Bronchial epithelial cell (primary cell): ENCODE results near the gene HOXB3. TPM values are rescaled to one million over a fixed set of nuclear protein-coding genes. Genes with fewer than 3 reads are reported as not detected.

Experiments
- DNase-seq: peaks from one replicate; pipeline ENCODE4 v3.0.0-alpha.2; 2010; ENCODE audit warnings: low read depth
- FAIRE-seq: peaks from 2 replicates; lab custom pipeline; 2011; peaks lifted over from hg19 to GRCh38; lab: Jason Lieb, UNC
- H3K27me3 ChIP-seq: 2 replicates; pipeline ENCODE4 v1.5.1; 2011; ENCODE audit warnings: low read length; ENCODE audit not compliant: control insufficient read depth, insufficient read depth
- H3K36me3 ChIP-seq: 2 replicates; pipeline ENCODE4 v1.5.1; 2011; ENCODE audit warnings: low read length; ENCODE audit not compliant: control insufficient read depth, insufficient read depth
- H3K4me3 ChIP-seq: 2 replicates; pipeline ENCODE4 v1.5.1; 2011; ENCODE audit warnings: mild to moderate bottlenecking, low read depth, low read length, control low read depth
- CTCF ChIP-seq: IDR thresholded peaks from 2 replicates; pipeline ENCODE4 v1.5.1; 2011; ENCODE audit warnings: mild to moderate bottlenecking, moderate library complexity, low read length, control low read depth, inconsistent platforms; ENCODE audit not compliant: insufficient read depth, severe bottlenecking
- total RNA-seq: library from RNA; depleted of rRNA; stranded (reverse); fragments of >200 nt; gene quantifications from 2 replicates; pipeline ENCODE4 v1.2.1, GENCODE V29; 2014

HOXB3 gene
- total RNA-seq, 1 donor from 2014 or later, result not detected

DNA sequence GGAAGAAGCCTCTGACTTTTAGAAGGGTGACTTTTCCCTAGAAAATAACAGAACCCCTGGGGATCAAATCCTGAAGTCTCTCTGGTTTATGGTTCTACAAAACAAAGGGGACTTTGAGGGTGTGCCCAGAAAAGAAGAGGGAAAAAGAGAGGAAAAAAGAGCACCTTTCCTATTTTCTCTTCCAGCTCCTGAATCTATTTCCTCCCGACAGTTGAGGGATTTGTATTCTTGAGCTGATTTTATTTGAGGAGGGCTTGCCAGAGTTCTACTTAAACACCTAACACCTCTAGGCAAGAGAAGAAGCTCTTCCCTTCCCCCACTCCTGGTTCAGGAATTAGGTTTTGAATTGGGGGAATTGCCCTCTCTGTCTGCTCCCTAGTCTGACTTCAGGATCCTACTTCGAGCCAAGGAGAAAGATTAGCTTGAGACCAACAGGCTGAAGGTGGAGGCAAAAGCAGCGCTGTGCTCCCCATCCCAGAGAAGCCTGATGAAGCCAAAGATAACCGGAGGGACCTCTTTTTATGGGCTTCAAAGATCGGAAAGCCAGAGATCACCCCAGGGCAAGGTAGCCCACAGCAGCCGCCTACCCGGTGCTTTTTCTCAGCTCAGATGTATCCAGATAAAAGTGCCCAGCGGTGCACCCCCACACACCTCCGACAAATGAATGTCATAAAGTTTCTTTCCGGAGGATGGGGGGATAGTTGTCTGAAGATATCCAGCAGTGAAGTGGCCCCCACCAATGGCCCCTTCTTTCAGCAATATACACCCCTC lies 796 bp downstream of the HOXB3 start:
- no peak for FAIRE-seq
- peaks cover 79% of the 10 kb centered on the region for H3K27me3 ChIP-seq
- H3K4me3 ChIP-seq, result no peak overlapping the region

GRCh38 chr17:48588528-48588927 lies 1.5 kb downstream of the HOXB3 start:
- TF ChIP-seq CTCF, result no peak
- Histone ChIP-seq H3K36me3 (no peaks in the 10 kb centered on the region), H3K4me3 (no peak overlapping the region), H3K27me3 (peaks cover 81% of the 10 kb centered on the region)
- FAIRE-seq, result no peak
- DNase-seq, result no peak

More for the DNA sequence above, 796 bp downstream of the HOXB3 start:
- TF ChIP-seq CTCF, result no peak
- H3K36me3 ChIP-seq, result no peaks in the 10 kb centered on the region
- DNase-seq, result no peak

GRCh38 chr17:48588074-48588415 lies 2.0 kb downstream of the HOXB3 start:
- peaks cover 81% of the 10 kb centered on the region for H3K27me3 ChIP-seq
- no peak overlapping the region for H3K4me3 ChIP-seq
- no peak for FAIRE-seq

DNA sequence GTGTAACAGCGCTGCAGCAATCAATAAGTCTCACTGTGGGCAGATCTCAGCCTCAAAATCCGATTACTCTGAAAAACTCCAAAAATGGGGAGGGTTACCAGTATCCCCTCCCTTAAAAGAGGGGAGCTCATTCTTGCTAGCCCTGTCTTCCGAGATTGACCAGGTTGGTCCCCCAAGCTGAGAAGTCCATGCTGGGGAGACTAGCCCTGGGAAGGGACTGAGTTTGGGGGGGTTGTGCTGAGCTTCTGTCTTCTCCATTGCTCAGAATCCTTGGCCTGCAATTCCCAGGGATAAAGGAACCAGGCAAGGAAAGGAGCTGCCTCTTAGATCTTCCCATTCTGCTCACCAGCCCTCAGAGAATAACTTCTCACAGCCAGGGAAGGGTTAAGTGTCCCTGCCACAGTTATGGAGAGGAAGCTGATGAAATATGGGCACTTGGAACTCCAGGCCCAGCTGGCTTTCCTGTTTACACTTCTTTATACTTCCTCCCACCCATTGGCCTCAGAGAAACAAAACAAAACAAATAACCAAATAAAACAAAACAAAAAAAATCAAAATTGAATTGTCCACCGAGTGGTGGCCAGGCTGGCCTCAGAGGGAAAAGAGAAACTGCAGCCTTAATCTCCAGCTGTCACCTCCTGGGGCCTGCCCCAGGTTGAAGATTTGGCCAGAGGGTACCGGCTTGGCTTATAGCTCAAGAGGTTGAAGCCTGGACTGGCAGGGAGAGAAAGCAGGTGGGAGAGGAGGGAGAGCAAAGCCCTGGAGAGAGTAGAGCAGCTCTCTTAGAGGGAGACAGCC lies 2.6 kb downstream of the HOXB3 start:
- no peak for DNase-seq
- H3K36me3 ChIP-seq, result no peaks in the 10 kb centered on the region
- TF ChIP-seq CTCF, result no peak
- FAIRE-seq, result no peak
- H3K27me3 ChIP-seq, result peaks cover 81% of the 10 kb centered on the region
- no peak overlapping the region for H3K4me3 ChIP-seq

More at GRCh38 chr17:48588074-48588415, 2.0 kb downstream of the HOXB3 start:
- no peak for TF ChIP-seq CTCF
- no peaks in the 10 kb centered on the region for H3K36me3 ChIP-seq
- no peak for DNase-seq

DNA sequence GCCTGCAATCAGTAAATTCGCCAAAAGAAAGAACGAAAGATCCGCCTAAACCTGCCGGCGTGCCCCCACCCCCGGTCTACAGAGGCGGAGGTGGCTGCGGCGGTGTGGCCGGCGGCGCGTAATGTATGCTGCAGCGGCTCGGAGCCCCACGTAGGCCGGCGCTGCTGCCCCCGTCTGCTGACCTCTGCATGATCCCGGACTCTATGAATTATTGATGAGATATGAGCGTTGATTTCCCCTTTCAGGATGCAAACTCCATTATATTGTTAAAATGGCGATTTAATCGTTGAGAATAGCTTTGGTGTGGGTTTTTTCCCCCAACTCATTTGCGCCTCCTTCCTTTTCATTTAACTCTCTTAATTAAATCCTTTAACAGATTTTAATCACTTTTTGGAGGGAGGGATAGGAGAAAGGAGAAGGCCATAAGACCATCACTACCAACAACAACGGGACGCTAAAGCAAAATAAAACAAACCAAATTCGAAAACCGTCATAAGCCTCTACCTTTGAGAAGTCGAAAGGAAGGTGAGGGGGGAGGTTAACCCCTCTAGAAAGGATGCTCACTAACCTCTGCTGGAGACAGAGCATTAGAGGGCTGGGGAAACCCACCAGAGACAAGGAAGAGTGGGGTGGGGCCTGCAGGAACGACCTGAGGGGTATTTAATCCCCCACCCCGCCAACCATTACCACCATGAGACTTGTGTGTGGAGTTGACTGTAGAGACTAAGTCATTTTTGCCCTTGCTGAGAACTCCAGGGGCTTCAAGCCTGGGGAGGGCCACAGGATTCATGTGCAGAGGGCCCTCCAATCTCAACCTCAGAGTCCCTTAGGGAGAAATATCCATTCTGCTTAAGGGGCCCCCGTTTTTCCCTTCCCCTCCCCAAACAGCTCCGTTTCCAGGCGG lies 3.4 kb downstream of the HOXB3 start:
- Histone ChIP-seq H3K36me3 (no peaks in the 10 kb centered on the region), H3K4me3 (no peak overlapping the region), H3K27me3 (peaks cover 83% of the 10 kb centered on the region)
- TF ChIP-seq CTCF, result no peak
- DNase-seq (no peak), FAIRE-seq (no peak)
